DMS114 treated with DMSO at 0.1 percent for 48 hours (cell line): ENCODE measurements around the gene ACSL4.
"Not testable (repeated sequence)": the region's sequence is repeated elsewhere in the genome, so short reads cannot be mapped to it uniquely, and the experiment has no call there.

Experiments
- DNase-seq: peaks from one replicate; lab custom pipeline; 2025; ENCODE audit not compliant: unreplicated experiment; lab: John Stamatoyannopoulos, UW

ACSL4 gene

GRCh38 chrX:109732017-109732801 lies 848 bp downstream of the ACSL4 start:
- no peak for DNase-seq

GRCh38 chrX:109728173-109728535 lies 4.9 kb downstream of the ACSL4 start:
- DNase-seq = no peak

DNA sequence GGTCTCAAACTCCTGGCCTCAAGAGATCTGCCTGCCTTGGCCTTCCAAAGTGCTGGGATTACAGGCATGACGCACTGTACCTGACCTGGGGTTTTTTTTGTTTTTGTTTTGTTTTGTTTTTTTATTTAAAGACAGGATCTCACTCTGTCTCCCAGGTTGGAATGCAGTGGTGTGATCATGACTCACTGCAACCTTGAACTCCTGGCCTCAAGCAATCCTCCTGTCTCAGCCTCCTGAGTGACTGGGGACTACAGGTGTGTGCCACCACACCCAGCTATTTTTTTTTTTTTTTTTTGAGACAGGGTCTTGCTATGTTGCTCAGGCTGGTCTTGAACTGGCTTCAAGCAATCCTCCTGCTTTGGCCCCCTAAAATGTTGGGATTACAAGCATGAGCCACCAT lies 8.1 kb downstream of the ACSL4 start:
- not testable (repeated sequence) for DNase-seq

- no peak for DNase-seq
These were observed 12.1 kb downstream of the ACSL4 start for GRCh38 chrX:109720947-109721346.

DNA sequence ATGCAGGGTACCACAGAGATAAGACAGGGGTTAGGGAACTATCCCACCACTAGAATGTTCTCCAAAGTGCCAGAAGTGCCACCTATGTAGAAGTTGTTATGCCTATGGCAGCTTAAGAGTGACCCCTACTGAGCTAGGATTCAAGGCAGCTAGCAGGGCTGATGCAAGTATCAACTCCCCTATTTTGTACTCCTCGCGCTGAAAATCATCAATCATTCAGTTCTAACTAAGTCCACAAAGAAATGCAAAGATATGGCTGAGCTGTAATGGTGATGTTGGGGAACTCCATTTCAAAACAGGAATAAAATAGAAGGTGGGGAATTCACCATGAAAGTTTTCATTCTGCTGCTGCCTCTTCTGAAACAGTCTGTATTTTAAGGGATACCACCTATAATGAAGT lies 13.8 kb downstream of the ACSL4 start:
- DNase-seq = no peak

DNA sequence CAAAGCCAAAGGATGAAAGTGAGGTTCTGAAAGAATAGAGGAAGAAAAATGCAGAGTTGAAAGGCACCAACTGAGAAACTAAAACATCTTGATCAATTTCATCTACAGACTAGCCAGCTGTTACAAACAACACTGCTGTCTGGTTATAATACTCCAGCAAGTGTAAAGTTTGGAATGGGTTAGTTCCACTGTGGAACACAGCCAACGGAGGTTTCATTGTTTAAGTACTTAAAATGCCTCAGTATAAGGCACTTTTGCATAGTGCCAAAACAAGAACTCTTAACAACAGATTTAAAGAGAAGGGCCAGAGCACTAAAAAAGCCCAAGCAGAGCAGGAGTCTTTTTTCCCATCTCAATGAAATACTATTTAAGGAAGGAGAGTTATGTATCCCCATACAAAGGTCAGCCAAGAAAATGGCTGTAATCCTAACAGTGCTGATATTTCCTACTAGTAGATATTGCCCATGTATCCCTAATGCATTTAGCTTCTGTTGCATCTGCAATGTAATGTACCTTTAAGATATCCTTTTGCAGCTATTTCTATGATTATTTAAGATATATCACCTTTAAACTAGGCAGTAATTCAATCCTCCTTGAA lies 16.5 kb downstream of the ACSL4 start:
- DNase-seq = no peak

DNA sequence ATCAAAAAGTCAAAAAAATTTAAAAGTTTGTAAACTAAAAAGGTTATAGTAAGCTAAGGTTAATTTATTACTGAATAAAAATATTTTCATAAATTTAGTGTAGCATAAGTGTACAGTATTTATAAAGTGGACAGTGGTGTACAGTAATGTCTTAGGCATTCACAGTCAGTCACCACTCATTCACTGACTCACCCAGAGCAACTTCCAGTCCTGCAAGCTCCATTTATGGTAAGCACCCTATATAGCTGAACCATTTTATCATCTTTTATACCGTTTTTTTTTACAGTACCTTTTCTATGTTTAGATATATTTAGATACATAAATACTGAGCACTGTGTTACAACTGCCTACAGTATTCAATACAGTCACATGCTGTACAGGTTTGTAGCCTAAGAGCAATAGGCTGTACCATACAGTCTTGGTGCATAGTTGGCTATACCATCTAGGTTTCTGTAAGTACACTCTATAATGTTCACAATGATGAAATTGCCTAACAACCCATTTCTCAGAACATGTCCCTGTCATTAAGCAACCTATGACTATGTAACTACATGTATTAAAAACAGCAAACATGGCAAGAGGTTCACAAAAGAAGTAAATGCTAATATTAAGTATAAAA lies 18.6 kb downstream of the ACSL4 start:
- no peak for DNase-seq

DNA sequence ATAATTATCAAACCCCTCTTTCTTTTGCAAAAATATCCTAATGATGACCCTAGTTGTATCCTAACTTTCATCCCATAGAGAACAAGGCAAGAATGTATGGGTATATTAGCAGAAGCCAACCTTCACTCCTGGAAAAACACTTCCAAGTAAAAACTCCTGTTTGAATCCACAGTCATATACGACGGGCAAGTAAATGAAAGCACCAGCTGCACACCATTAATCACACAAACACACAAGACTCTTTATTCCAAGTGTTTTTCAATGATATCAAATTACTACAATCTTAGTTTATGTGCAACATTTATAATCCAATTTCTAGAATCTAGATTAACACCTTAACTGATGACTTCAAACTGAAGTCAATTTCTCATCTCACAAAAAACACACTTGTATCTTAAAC lies 22.9 kb downstream of the ACSL4 start:
- no peak for DNase-seq

DNA sequence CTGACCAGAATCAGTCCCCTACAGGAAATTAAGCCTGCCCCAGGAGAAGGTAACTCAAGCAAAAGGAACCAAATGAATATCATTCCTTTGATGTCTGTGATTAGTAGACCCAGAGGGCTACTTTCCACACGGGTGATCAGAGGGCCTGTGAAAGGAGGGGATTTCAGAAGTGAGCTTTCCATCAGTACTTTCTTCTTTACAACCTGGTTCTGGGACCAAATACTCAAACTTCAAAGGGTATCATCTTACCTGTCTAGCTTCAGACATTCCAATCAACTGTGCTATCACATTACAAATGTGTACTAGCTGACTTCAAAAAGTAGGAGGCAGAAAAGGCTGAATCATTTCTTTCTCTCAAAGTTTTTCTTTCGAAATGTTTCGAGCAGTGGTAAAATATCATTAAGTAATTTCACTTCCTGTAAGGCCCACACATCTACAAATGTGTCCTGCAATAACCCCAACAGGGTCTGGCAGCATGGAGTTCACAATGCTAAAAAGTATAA lies 23.9 kb downstream of the ACSL4 start:
- no peak for DNase-seq

GRCh38 chrX:109707720-109708119 lies 25.3 kb downstream of the ACSL4 start:
- DNase-seq = no peak

DNA sequence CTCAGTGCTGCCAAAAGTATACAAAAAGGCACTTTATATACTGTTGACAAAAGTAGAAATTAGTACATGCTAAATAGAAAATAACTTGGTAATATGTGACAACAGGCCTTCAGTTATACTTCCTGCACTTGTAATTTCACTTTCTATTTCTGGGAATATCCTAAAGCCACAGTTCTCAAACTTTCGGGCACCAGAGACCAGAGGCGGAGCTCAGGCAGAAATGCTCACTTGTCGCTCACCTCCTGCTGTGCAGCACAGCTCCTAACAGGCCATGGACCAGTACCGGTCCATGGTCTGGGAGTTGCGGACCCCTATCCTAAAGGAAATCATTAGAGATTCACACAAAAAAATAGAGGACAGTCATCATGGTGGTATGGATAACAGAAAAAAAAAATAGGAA lies 25.7 kb downstream of the ACSL4 start:
- DNase-seq = no peak

GRCh38 chrX:109704563-109704962 lies 28.5 kb downstream of the ACSL4 start:
- DNase-seq = no peak

- DNase-seq = no peak
These were observed 35.2 kb downstream of the ACSL4 start for GRCh38 chrX:109697855-109698254.

- DNase-seq = no peak
These were observed 36.8 kb downstream of the ACSL4 start for GRCh38 chrX:109696146-109696740.

- no peak for DNase-seq
These were observed 37.4 kb downstream of the ACSL4 start for GRCh38 chrX:109695637-109696036.

- DNase-seq = no peak
These were observed 41.3 kb downstream of the ACSL4 start for GRCh38 chrX:109691752-109692151.

DNA sequence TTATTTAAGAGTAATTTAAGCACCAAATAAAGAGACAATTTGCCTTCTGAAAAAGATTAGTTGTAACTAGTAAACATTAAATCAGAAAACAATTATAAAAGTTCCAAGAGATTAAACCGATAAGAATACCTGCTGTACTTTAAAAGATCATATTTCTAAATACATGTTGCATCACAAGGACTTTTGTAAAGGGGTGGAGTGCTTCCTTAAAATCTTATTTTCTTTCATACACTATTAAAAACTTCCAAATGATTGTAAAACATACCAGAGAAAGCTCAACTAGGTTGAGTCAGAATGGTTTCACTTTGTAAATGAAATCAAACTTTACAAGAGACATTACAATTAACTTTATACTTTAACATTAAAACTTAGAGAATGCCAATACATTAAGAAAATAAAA lies 41.8 kb downstream of the ACSL4 start:
- DNase-seq = no peak

- DNase-seq = no peak
These were observed 45.2 kb downstream of the ACSL4 start for GRCh38 chrX:109687903-109688302.

DNA sequence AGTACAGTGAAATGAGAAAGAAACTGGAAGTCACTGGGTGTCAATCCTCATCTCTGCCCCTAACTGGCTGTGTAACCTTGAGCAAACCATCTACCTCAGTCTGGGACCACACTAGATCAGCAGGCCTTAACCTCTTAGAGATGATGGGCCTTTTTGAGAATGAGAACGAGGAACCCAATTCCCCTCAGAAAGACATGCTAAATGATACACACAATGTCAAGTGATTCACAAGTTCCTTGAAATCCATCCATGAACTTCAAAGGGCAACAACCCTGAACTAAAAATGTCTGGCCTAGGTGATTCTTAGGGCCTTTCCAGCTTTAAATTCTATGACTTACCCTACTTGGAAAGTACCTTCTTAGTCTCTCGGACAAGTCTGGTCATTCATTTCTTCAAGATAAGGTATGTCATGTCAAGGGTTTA lies 47.4 kb downstream of the ACSL4 start:
- DNase-seq = no peak

GRCh38 chrX:109684136-109684535 lies 48.9 kb downstream of the ACSL4 start:
- DNase-seq = no peak

GRCh38 chrX:109681475-109682081 lies 51.5 kb downstream of the ACSL4 start:
- DNase-seq = no peak
